K562 (cell line): ENCODE measurements around the gene CCDC174. TPM values are rescaled to one million over a fixed set of nuclear protein-coding genes. Genes with fewer than 3 reads are reported as not detected.

Experiments
- ARHGAP35 ChIP-seq: fragments of 450-650 bp; IDR thresholded peaks from 2 replicates; pipeline ENCODE4 v1.6.1; 2018; ENCODE audit not compliant: partially characterized antibody
- GABPA ChIP-seq: fragments of 200-800 bp; sonication (Bioruptor generic); conservative IDR thresholded peaks from 2 replicates; pipeline ENCODE4 v1.6.1; 2016; ENCODE audit warnings: low read depth, missing genetic modification characterization, missing compliant biosample characterization
- HEY1 ChIP-seq: fragments of 250-450 bp; sonication (Bioruptor Pico); IDR thresholded peaks from 2 replicates; pipeline ENCODE4 v1.5.0; 2020; ENCODE audit warnings: mild to moderate bottlenecking, moderate library complexity, borderline replicate concordance
- MCM3 ChIP-seq: fragments of 450-650 bp; IDR thresholded peaks from 2 replicates; pipeline ENCODE4 v1.6.1; 2016
- MYC ChIP-seq, 2 experiments: fragments of 250-450 bp in 1 of 2; sonication (Bioruptor Pico) in 1 of 2; IDR thresholded peaks; 2 replicates each; pipeline versions ENCODE4 v1.5.1 to v1.6.1; 2012 to 2021; ENCODE audit warnings: low read depth in 2 of 2, borderline replicate concordance in 1 of 2, improper control_type of control experiment in 1 of 2, low read length in 1 of 2, mild to moderate bottlenecking in 1 of 2, moderate library complexity in 1 of 2
- NCOA1 ChIP-seq: fragments of 450-650 bp; IDR thresholded peaks from 2 replicates; pipeline ENCODE4 v1.6.1; 2016; ENCODE audit warnings: low read depth
- NUFIP1 ChIP-seq: fragments of 450-650 bp; IDR thresholded peaks from 2 replicates; pipeline ENCODE4 v1.6.1; 2018; ENCODE audit not compliant: partially characterized antibody
- POLR3A ChIP-seq: IDR thresholded peaks from 2 replicates; pipeline ENCODE4 v1.6.1; 2011; ENCODE audit warnings: borderline replicate concordance, mild to moderate bottlenecking, moderate library complexity; ENCODE audit not compliant: insufficient read length, insufficient read depth; ENCODE audit errors: extremely low read depth
- TBP ChIP-seq: optimal IDR thresholded peaks from 2 replicates; pipeline ENCODE3; 2011; ENCODE audit warnings: low read depth, low read length, improper control_type of control experiment
- ZNF184 ChIP-seq: sonication (generic); formaldehyde crosslinking; IDR thresholded peaks from 2 replicates; pipeline ENCODE4 v1.5.0; 2020; ENCODE audit warnings: missing genetic modification reagents
- polyA plus RNA-seq, 8 experiments: library from polyadenylated mRNA; depleted of rRNA in 4 of 8; stranded (reverse) in 5 of 8; unstranded in 3 of 8; fragments of >200 nt; fragmentation: Nextera tagmentation in 2 of 8; fragmentation: Illumina TruSeq in 1 of 8; extraction: Ambion mirVana in 2 of 8; extraction: Trizol in 1 of 8; gene quantifications; 2 replicates each; pipeline versions ENCODE4 v1.2.1 to v1.2.3, GENCODE V29; 2011 to 2014; ENCODE audit warnings: inconsistent platforms in 1 of 8, missing spikeins in 1 of 8
- total RNA-seq, 7 experiments: library from RNA; depleted of rRNA in 6 of 7; stranded (reverse); fragments of >200 nt in 6 of 7; fragmentation: Illumina TruSeq in 2 of 7; extraction: Trizol in 2 of 7; gene quantifications; 2 replicates each; pipeline versions ENCODE4 v1.2.1 to v1.2.3, GENCODE V29; 2011 to 2021; ENCODE audit warnings: low replicate concordance in 1 of 7
- TF ChIP-seq, protein P1 (sequence below): sonication (generic); formaldehyde crosslinking; IDR thresholded peaks from 2 replicates; pipeline ENCODE4 v1.8.0; 2023; ENCODE audit warnings: mild to moderate bottlenecking, missing genetic modification reagents
- TF ChIP-seq, protein P2 (sequence below): sonication (generic); formaldehyde crosslinking; IDR thresholded peaks from 2 replicates; pipeline ENCODE4 v1.4.0; 2020; ENCODE audit warnings: mild to moderate bottlenecking, missing genetic modification reagents
- TF ChIP-seq, protein P3 (sequence below): fragments of 250-450 bp; sonication (Bioruptor Pico); IDR thresholded peaks from 2 replicates; pipeline ENCODE4 v1.5.0; 2022; ENCODE audit warnings: mild to moderate bottlenecking

Gene CCDC174
- total and polyA plus RNA-seq, 9 of the 15 experiments (the other 6 are each of a cell fraction or from before 2014, with no cell fraction given) = 7.4 to 41.0 (median 28.5) TPM

- TF ChIP-seq, protein P1, sequence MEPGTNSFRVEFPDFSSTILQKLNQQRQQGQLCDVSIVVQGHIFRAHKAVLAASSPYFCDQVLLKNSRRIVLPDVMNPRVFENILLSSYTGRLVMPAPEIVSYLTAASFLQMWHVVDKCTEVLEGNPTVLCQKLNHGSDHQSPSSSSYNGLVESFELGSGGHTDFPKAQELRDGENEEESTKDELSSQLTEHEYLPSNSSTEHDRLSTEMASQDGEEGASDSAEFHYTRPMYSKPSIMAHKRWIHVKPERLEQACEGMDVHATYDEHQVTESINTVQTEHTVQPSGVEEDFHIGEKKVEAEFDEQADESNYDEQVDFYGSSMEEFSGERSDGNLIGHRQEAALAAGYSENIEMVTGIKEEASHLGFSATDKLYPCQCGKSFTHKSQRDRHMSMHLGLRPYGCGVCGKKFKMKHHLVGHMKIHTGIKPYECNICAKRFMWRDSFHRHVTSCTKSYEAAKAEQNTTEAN (CRISPR knock-in tag) = no peak
- no peak for TF ChIP-seq NUFIP1
- TF ChIP-seq, protein P2, sequence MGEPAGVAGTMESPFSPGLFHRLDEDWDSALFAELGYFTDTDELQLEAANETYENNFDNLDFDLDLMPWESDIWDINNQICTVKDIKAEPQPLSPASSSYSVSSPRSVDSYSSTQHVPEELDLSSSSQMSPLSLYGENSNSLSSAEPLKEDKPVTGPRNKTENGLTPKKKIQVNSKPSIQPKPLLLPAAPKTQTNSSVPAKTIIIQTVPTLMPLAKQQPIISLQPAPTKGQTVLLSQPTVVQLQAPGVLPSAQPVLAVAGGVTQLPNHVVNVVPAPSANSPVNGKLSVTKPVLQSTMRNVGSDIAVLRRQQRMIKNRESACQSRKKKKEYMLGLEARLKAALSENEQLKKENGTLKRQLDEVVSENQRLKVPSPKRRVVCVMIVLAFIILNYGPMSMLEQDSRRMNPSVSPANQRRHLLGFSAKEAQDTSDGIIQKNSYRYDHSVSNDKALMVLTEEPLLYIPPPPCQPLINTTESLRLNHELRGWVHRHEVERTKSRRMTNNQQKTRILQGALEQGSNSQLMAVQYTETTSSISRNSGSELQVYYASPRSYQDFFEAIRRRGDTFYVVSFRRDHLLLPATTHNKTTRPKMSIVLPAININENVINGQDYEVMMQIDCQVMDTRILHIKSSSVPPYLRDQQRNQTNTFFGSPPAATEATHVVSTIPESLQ = no peak
- TF ChIP-seq ARHGAP35 = no peak
- TF ChIP-seq MCM3 = no peak
- TF ChIP-seq MYC (IDR thresholded peaks at IDR 0.05; ENCODE audit: low read depth, low read length) = no peak
- no peak for TF ChIP-seq MYC (CRISPR knock-in tag; IDR thresholded peaks at IDR 0.05; ENCODE audit: borderline replicate concordance, low read depth)
- peak; percentile 14; the same call in 1 of the 2 replicates for TF ChIP-seq GABPA (tag)
- TF ChIP-seq, protein P3, sequence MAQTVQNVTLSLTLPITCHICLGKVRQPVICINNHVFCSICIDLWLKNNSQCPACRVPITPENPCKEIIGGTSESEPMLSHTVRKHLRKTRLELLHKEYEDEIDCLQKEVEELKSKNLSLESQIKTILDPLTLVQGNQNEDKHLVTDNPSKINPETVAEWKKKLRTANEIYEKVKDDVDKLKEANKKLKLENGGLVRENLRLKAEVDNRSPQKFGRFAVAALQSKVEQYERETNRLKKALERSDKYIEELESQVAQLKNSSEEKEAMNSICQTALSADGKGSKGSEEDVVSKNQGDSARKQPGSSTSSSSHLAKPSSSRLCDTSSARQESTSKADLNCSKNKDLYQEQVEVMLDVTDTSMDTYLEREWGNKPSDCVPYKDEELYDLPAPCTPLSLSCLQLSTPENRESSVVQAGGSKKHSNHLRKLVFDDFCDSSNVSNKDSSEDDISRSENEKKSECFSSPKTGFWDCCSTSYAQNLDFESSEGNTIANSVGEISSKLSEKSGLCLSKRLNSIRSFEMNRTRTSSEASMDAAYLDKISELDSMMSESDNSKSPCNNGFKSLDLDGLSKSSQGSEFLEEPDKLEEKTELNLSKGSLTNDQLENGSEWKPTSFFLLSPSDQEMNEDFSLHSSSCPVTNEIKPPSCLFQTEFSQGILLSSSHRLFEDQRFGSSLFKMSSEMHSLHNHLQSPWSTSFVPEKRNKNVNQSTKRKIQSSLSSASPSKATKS (CRISPR knock-in tag) = no peak
- TF ChIP-seq ZNF184 (CRISPR knock-in tag) = no peak
- TF ChIP-seq TBP = no peak
- no peak for TF ChIP-seq NCOA1
- no peak for TF ChIP-seq POLR3A
- TF ChIP-seq HEY1 (CRISPR knock-in tag) = no peak
Observed at GRCh38 chr3:14646131-14646573, 5.4 kb upstream of the CCDC174 start (continued).
